A204.1 (cell line): ENCODE results near the gene OR7D2.

Source experiments
- FAIRE-seq: peaks from 2 replicates; lab custom pipeline; 2012; peaks lifted over from hg19 to GRCh38; lab: Jason Lieb, UNC

OR7D2 gene

GRCh38 chr19:9205501-9206113 lies 26.8 kb downstream of the OR7D2 start:
- peak; percentile 95 for FAIRE-seq

GRCh38 chr19:9219489-9219888 lies 40.7 kb downstream of the OR7D2 start, which contains the start of gene OR7D4:
OR7D4 (minus strand) TSS chr19:9219589; CDS start chr19:9214837, 4,752 bp downstream.
- no peak for FAIRE-seq
